H1 (cell line): ENCODE results near the gene SPATA19. TPM values are rescaled to one million over a fixed set of nuclear protein-coding genes. Genes with fewer than 3 reads are reported as not detected.

ENCODE experiments used
- CTCF ChIA-PET: fragments of 300-600 bp; sonication (Branson Sonifier 250); formaldehyde crosslinking; loops from one replicate; lab custom pipeline; 2021; ENCODE audit not compliant: partially characterized antibody; lab: Charles Lee
- POLR2A ChIA-PET: fragments of 300-600 bp; sonication (Branson Sonifier 250); formaldehyde crosslinking; loops from one replicate; lab custom pipeline; 2021; ENCODE audit warnings: inconsistent platforms; ENCODE audit not compliant: partially characterized antibody; lab: Charles Lee
- DNase-seq, 2 experiments: peaks; one replicate each; pipeline versions ENCODE4 v3.0.0 to v3.0.0-alpha.2; 2010 to 2022; ENCODE audit warnings: low spot score in 2 of 2, low read depth in 1 of 2, mixed read lengths in 1 of 2
- FAIRE-seq: peaks from 2 replicates; lab custom pipeline; 2011; peaks lifted over from hg19 to GRCh38; lab: Jason Lieb, UNC
- H2AFZ ChIP-seq: 2 replicates; pipeline ENCODE4 v1.8.1; 2012; ENCODE audit warnings: low read length, inconsistent platforms
- H2AK5ac ChIP-seq: 2 replicates; pipeline ENCODE4 v1.6.1; 2013; ENCODE audit warnings: low read depth, low read length
- H2BK120ac ChIP-seq: replicated peaks from 2 replicates; pipeline ENCODE3; 2013; ENCODE audit warnings: low read depth, low read length, inconsistent platforms
- H2BK12ac ChIP-seq: 2 replicates; pipeline ENCODE4 v1.6.1; 2013; ENCODE audit warnings: low read depth, low read length
- H2BK15ac ChIP-seq: 2 replicates; pipeline ENCODE4 v1.6.1; 2013; ENCODE audit warnings: low read length
- H2BK20ac ChIP-seq: 2 replicates; pipeline ENCODE4 v1.6.1; 2013; ENCODE audit warnings: low read length
- H2BK5ac ChIP-seq: 2 replicates; pipeline ENCODE4 v1.6.1; 2013; ENCODE audit warnings: low read depth, low read length
- H3K14ac ChIP-seq: 2 replicates; pipeline ENCODE4 v1.6.1; 2013; ENCODE audit warnings: inconsistent platforms; ENCODE audit not compliant: insufficient read length
- H3K18ac ChIP-seq: 2 replicates; pipeline ENCODE4 v1.6.1; 2013; ENCODE audit warnings: low read length; ENCODE audit errors: extremely low read depth
- H3K23ac ChIP-seq: 2 replicates; pipeline ENCODE4 v1.6.1; 2013; ENCODE audit warnings: inconsistent platforms; ENCODE audit not compliant: insufficient read length
- H3K23me2 ChIP-seq: 2 replicates; pipeline ENCODE4 v1.6.1; 2013; ENCODE audit warnings: low read depth, low read length
- H3K27ac ChIP-seq: 2 replicates; pipeline ENCODE4 v1.6.1; 2011; ENCODE audit warnings: low read depth, low read length, inconsistent platforms
- H3K27me3 ChIP-seq, 4 experiments: replicated peaks in 1 of 4; 1 replicate in 1 of 4; 2 replicates in 3 of 4; pipeline versions ENCODE4 v1.6.1 to v1.8.1; 2011 to 2013; ENCODE audit warnings: low read length in 3 of 4, mild to moderate bottlenecking in 3 of 4, inconsistent platforms in 2 of 4, mixed read lengths in 2 of 4, moderate library complexity in 1 of 4; ENCODE audit not compliant: control insufficient read depth in 3 of 4, insufficient read depth in 3 of 4; ENCODE audit errors: extremely low read depth in 1 of 4
- H3K36me3 ChIP-seq, 4 experiments: 2 replicates each; pipeline versions ENCODE4 v1.6.1 to v1.8.1; 2011 to 2013; ENCODE audit warnings: mild to moderate bottlenecking in 4 of 4, low read length in 3 of 4, moderate library complexity in 2 of 4, control low read depth in 1 of 4, inconsistent platforms in 1 of 4; ENCODE audit not compliant: insufficient read depth in 4 of 4, control insufficient read depth in 2 of 4
- H3K4ac ChIP-seq: replicated peaks from 2 replicates; pipeline ENCODE3; 2013; ENCODE audit warnings: low read length, low read depth, mixed read lengths, inconsistent platforms; ENCODE audit not compliant: insufficient read length
- H3K4me1 ChIP-seq, 4 experiments: replicated peaks in 1 of 4; 1 replicate in 1 of 4; 2 replicates in 3 of 4; pipeline versions ENCODE4 v1.6.1 to v1.8.1; 2011 to 2013; ENCODE audit warnings: low read length in 3 of 4, inconsistent platforms in 2 of 4, mixed read lengths in 1 of 4; ENCODE audit not compliant: insufficient read depth in 4 of 4, control insufficient read depth in 3 of 4
- H3K4me2 ChIP-seq, 2 experiments: 2 replicates each; pipeline versions ENCODE4 v1.6.1 to v1.8.1; 2011 to 2013; ENCODE audit warnings: low read depth in 2 of 2, low read length in 2 of 2, control low read depth in 1 of 2, inconsistent platforms in 1 of 2, mild to moderate bottlenecking in 1 of 2; ENCODE audit not compliant: insufficient read depth in 1 of 2
- H3K4me3 ChIP-seq, 4 experiments: fragments of 200-600, 300-600 bp in 1 of 4; sonication (generic), shearing (Covaris generic), sonication (Bioruptor Twin) in 1 of 4; 2 replicates each; pipeline versions ENCODE4 v1.5.1 to v1.8.1; 2011 to 2016; ENCODE audit warnings: low read length in 4 of 4, low read depth in 3 of 4, control low read depth in 2 of 4, inconsistent platforms in 2 of 4, mild to moderate bottlenecking in 2 of 4, mixed read lengths in 1 of 4, moderate library complexity in 1 of 4; ENCODE audit not compliant: insufficient read depth in 2 of 4; ENCODE audit errors: extremely low read depth in 1 of 4
- H3K56ac ChIP-seq: replicated peaks from 2 replicates; pipeline ENCODE3; 2013; ENCODE audit warnings: low read depth, mild to moderate bottlenecking, mixed read lengths, low read length, inconsistent platforms; ENCODE audit not compliant: insufficient read length
- H3K79me1 ChIP-seq: 2 replicates; pipeline ENCODE4 v1.6.1; 2013; ENCODE audit warnings: low read depth, low read length, control low read depth
- H3K79me2 ChIP-seq, 2 experiments: 2 replicates each; pipeline versions ENCODE4 v1.6.1 to v1.8.1; 2012 to 2013; ENCODE audit warnings: low read length in 2 of 2, mild to moderate bottlenecking in 2 of 2, inconsistent platforms in 1 of 2; ENCODE audit not compliant: insufficient read depth in 2 of 2, control insufficient read depth in 1 of 2
- H3K9ac ChIP-seq, 4 experiments: replicated peaks in 1 of 4; 1 replicate in 1 of 4; 2 replicates in 3 of 4; pipeline versions ENCODE4 v1.6.1 to v1.8.1; 2011 to 2013; ENCODE audit warnings: low read depth in 3 of 4, low read length in 3 of 4, control low read depth in 2 of 4, mild to moderate bottlenecking in 2 of 4, moderate library complexity in 2 of 4, inconsistent platforms in 1 of 4; ENCODE audit errors: extremely low read depth in 1 of 4
- H3K9me3 ChIP-seq, 2 experiments: 2 replicates each; pipeline versions ENCODE4 v1.6.1 to v1.8.1; 2012 to 2013; ENCODE audit warnings: mild to moderate bottlenecking in 2 of 2, moderate library complexity in 2 of 2, control low read depth in 1 of 2, inconsistent platforms in 1 of 2, low read depth in 1 of 2, low read length in 1 of 2, mixed read lengths in 1 of 2; ENCODE audit not compliant: insufficient read depth in 2 of 2
- H4K20me1 ChIP-seq, 2 experiments: replicated peaks in 1 of 2; 2 replicates each; pipeline versions ENCODE3 to v1.8.1; 2011 to 2013; ENCODE audit warnings: inconsistent platforms in 2 of 2, low read length in 2 of 2, mild to moderate bottlenecking in 1 of 2; ENCODE audit not compliant: insufficient read depth in 2 of 2, control insufficient read depth in 1 of 2
- H4K5ac ChIP-seq: 2 replicates; pipeline ENCODE4 v1.6.1; 2013; ENCODE audit warnings: low read length, low read depth, mixed read lengths, inconsistent platforms; ENCODE audit not compliant: insufficient read length
- H4K8ac ChIP-seq: 2 replicates; pipeline ENCODE4 v1.8.0; 2013; ENCODE audit warnings: mild to moderate bottlenecking, moderate library complexity, low read length, inconsistent platforms; ENCODE audit not compliant: insufficient read depth; ENCODE audit errors: extremely low read depth
- H4K91ac ChIP-seq: replicated peaks from 2 replicates; pipeline ENCODE3; 2013; ENCODE audit warnings: low read length, mixed read lengths, inconsistent platforms; ENCODE audit not compliant: insufficient read length
- BCL11A ChIP-seq, 2 experiments: IDR thresholded peaks; one replicate each; pipeline ENCODE4 v1.6.1; 2011; ENCODE audit warnings: low read depth in 2 of 2, low read length in 2 of 2, mild to moderate bottlenecking in 2 of 2
- CEBPB ChIP-seq: IDR thresholded peaks from 2 replicates; pipeline ENCODE4 v1.6.1; 2012; ENCODE audit warnings: low read depth, low read length
- HDAC6 ChIP-seq: IDR thresholded peaks from one replicate; pipeline ENCODE4 v1.7.1; 2012; ENCODE audit warnings: low read depth, mild to moderate bottlenecking, inconsistent platforms, low read length, moderate library complexity
- NANOG ChIP-seq: IDR thresholded peaks from 2 replicates; pipeline ENCODE4 v1.6.1; 2011; ENCODE audit warnings: low read length, low read depth, mild to moderate bottlenecking, inconsistent platforms; ENCODE audit not compliant: insufficient read depth, poor library complexity, severe bottlenecking
- PHF8 ChIP-seq: fragments of 200-600 bp; sonication (generic); conservative IDR thresholded peaks from 2 replicates; pipeline ENCODE4 v1.7.1; 2012; ENCODE audit warnings: low read depth, mild to moderate bottlenecking, inconsistent platforms, low read length, moderate library complexity
- SP2 ChIP-seq: IDR thresholded peaks from 2 replicates; pipeline ENCODE4 v1.6.1; 2012; ENCODE audit warnings: mild to moderate bottlenecking, low read length, inconsistent platforms
- YY1 ChIP-seq: IDR thresholded peaks from 2 replicates; pipeline ENCODE4 v1.6.1; 2011; ENCODE audit warnings: low read depth, mild to moderate bottlenecking, low read length
- WGBS, 2 experiments: shearing (Covaris generic) in 1 of 2; methylation state at CpG; one replicate each; pipeline versions ENCODE4 v1.1.6 to v1.1.7; 2013 to 2015; ENCODE audit warnings: low lambda C conversion rate in 2 of 2, mixed read lengths in 2 of 2, inconsistent platforms in 1 of 2, low coverage in 1 of 2, missing lambda C conversion rate in 1 of 2; ENCODE audit not compliant: insufficient replicate concordance in 2 of 2, insufficient coverage in 1 of 2, insufficient read length in 1 of 2; ENCODE audit errors: extremely low coverage in 1 of 2, missing lambda C conversion rate in 1 of 2; 5-methylcytosine and 5-hydroxymethylcytosine counted together
- polyA plus RNA-seq, 7 experiments: library from polyadenylated mRNA; depleted of rRNA in 3 of 7; stranded (reverse) in 5 of 7; unstranded in 2 of 7; fragments of >200 nt in 5 of 7; fragments of 200-250 nt in 2 of 7; gene quantifications; 1 replicate in 5 of 7; 2 replicates in 1 of 7; 4 replicates in 1 of 7; pipeline versions ENCODE4 v1.2.1 to v1.2.3, GENCODE V29; 2011 to 2013; ENCODE audit warnings: missing spikeins in 2 of 7, mixed read lengths in 2 of 7
- total RNA-seq: library from RNA; stranded (reverse); fragmentation: NEBNext Ultra II Directional; extraction: Animal tissue kit (Norgen Biotek cat#: 25700); gene quantifications from 2 replicates; pipeline ENCODE4 v1.2.1, GENCODE V29; 2021
- TF ChIP-seq, protein P1 (sequence below): IDR thresholded peaks from 2 replicates; pipeline ENCODE4 v1.6.1; 2012; ENCODE audit warnings: inconsistent platforms
- TF ChIP-seq, protein P2 (sequence below), 3 experiments: IDR thresholded peaks; 1 replicate in 2 of 3; 2 replicates in 1 of 3; pipeline versions ENCODE4 v1.5.1 to v1.6.1; 2011; ENCODE audit warnings: low read length in 3 of 3, mild to moderate bottlenecking in 3 of 3, inconsistent platforms in 2 of 3, low read depth in 1 of 3, moderate library complexity in 1 of 3; ENCODE audit not compliant: insufficient read depth in 1 of 3; ENCODE audit errors: control extremely low read depth in 1 of 3

SPATA19 gene
- total and polyA plus RNA-seq, 2 of the 8 experiments (the other 6 are each of a cell fraction or from before 2014, with no cell fraction given), result not detected

- no peak overlapping the region for H2AK5ac ChIP-seq
- no peak overlapping the region for H2BK15ac ChIP-seq
- H3K36me3 ChIP-seq, result no peaks in the 10 kb centered on the region
- H2BK120ac ChIP-seq, result no peak overlapping the region
- no peaks in the 10 kb centered on the region for H3K79me1 ChIP-seq
- ChIA-PET POLR2A (no interaction called here), CTCF (no interaction called here)
- H3K23ac ChIP-seq, result no peak overlapping the region
- no peaks in the 10 kb centered on the region; a peak in 1 of 4 replicates for H3K9me3 ChIP-seq
- H3K4ac ChIP-seq, result no peak overlapping the region
- no peak for FAIRE-seq
- TF ChIP-seq BCL11A (IDR thresholded peaks at IDR 0.05; ENCODE audit: low read depth in 2 of 2, low read length in 2 of 2) (no peak), SP2 (no peak), CEBPB (no peak), YY1 (no peak), NANOG (no peak), PHF8 (no peak), HDAC6 (no peak)
- TF ChIP-seq, protein P1, sequence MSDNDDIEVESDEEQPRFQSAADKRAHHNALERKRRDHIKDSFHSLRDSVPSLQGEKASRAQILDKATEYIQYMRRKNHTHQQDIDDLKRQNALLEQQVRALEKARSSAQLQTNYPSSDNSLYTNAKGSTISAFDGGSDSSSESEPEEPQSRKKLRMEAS, result no peak
- TF ChIP-seq, protein P2, sequence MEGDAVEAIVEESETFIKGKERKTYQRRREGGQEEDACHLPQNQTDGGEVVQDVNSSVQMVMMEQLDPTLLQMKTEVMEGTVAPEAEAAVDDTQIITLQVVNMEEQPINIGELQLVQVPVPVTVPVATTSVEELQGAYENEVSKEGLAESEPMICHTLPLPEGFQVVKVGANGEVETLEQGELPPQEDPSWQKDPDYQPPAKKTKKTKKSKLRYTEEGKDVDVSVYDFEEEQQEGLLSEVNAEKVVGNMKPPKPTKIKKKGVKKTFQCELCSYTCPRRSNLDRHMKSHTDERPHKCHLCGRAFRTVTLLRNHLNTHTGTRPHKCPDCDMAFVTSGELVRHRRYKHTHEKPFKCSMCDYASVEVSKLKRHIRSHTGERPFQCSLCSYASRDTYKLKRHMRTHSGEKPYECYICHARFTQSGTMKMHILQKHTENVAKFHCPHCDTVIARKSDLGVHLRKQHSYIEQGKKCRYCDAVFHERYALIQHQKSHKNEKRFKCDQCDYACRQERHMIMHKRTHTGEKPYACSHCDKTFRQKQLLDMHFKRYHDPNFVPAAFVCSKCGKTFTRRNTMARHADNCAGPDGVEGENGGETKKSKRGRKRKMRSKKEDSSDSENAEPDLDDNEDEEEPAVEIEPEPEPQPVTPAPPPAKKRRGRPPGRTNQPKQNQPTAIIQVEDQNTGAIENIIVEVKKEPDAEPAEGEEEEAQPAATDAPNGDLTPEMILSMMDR (IDR thresholded peaks at IDR 0.05; ENCODE audit: control extremely low read depth in 1 of 3, insufficient read depth in 1 of 3, low read depth in 1 of 3, low read length in 3 of 3), result no peak
- no peak overlapping the region for H3K4me2 ChIP-seq
- no peak overlapping the region for H2BK5ac ChIP-seq
- H3K9ac ChIP-seq, result no peak overlapping the region
- no peak overlapping the region for H2BK12ac ChIP-seq
- no peaks in the 10 kb centered on the region; a peak in 1 of 7 replicates for H3K4me1 ChIP-seq
- H3K27ac ChIP-seq, result no peak overlapping the region
- H3K14ac ChIP-seq, result no peak overlapping the region
- H4K20me1 ChIP-seq, result no peaks in the 10 kb centered on the region
- no peak overlapping the region for H3K4me3 ChIP-seq
- no peak overlapping the region for H3K56ac ChIP-seq
- no peak overlapping the region for H2BK20ac ChIP-seq
- H4K91ac ChIP-seq, result no peak overlapping the region
- no peak overlapping the region for H2AFZ ChIP-seq
- WGBS, 2 experiments, result 80% methylated on average over 5 of the region's 5 CpGs; no CpG with 5 or more reads in 1 of the 2 experiments
- no peaks in the 10 kb centered on the region for H3K79me2 ChIP-seq
- no peaks in the 10 kb centered on the region; a peak in 2 of 7 replicates for H3K27me3 ChIP-seq
- H3K18ac ChIP-seq, result no peak overlapping the region
- no peak overlapping the region for H4K8ac ChIP-seq
- H3K23me2 ChIP-seq, result no peaks in the 10 kb centered on the region
- H4K5ac ChIP-seq, result no peak overlapping the region
- DNase-seq, result no peak
Measured at GRCh38 chr11:133889188-133889587, 43.9 kb upstream of the SPATA19 start.
